ENCODE results near the gene SDS.

The SDS gene

DNA sequence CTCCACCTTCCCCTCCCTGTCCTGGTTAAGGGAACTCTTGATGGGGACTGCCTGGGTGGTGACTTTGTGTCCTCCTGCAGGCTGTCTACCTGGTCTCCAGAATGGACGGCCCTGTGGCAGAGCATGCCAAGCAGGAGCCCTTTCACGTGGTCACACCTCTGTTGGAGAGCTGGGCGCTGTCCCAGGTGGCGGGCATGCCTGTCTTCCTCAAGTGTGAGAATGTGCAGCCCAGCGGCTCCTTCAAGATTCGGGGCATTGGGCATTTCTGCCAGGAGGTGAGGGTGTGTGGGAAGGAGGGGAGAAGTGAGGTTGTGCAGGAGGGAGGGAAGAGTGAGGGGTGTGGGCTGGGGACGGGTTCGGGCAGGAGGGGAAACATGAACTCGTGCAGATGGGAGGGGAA lies 24.2 kb upstream of the SDS start:
- FAIRE-seq (no peak), DNase-seq (ENCODE audit: extremely low spot score, insufficient read length, low read depth) (no peak)

DNA sequence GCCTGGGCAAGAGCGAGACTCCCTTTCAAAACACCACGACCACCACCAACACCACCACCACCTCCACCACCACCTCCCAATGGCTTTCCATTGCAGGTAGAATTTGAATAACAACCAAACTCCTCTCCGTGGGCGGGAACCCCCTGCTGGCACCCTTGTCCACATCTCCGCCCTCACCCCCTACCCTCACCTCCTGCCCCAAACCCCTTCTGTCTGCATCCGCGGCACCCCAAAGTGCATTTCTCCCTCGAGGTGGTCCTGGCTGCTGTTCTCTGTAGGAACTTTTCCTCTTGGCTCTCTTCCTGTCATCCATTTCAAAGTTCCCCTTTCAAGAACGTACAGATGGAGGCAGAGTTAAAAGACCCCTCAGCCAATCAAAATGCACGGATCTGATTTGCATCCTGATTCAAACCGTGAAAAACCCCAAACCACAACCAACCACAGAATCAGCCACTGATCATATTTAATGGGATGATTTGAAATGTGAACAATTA lies 22.3 kb upstream of the SDS start:
- FAIRE-seq (peak; percentile 12), DNase-seq (ENCODE audit: extremely low spot score, insufficient read length, low read depth) (no peak)

DNA sequence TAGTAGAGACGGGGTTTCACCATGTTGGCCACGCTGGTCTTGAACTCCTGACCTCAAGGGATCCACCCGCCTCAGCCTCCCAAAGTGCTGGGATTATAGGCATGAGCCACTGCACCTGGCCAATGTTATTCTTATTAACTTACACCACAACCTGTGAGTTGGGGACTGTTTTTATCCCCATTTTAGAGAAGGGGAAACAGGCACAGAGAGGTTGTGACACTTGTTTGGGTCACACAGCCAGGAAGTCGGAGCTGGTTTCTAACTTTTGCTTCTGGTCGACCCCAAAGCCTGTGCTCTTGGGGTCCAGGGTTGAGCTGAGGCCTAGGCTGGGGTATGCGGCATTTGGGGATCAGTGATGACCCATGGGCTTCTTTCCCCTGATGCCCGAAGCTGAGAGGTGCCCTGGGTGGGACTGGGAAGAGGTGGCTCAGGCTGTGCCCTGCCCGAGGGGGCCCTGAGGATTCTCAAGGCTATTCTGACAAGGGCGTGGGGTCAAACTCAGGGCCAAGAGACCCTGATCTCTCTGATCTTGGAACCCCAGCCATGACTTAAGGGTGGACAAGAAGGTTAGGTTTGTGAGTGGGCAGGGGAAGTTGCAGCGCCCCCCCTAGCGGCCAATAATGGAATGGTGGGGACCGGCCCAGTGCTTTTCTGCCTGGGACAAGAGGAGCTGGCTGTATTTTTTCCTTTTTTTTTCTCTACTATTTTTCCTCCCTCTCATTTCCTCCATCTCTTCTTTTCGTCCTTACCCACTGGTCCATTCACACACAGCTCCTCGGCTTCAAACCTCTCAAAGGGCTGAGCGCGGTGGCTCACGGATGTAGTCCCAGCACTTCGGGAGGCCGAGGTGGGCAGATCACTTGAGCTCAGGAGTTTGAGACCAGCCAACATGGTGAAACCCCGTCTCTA lies 21.5 kb upstream of the SDS start:
- FAIRE-seq: peak; percentile 5

DNA sequence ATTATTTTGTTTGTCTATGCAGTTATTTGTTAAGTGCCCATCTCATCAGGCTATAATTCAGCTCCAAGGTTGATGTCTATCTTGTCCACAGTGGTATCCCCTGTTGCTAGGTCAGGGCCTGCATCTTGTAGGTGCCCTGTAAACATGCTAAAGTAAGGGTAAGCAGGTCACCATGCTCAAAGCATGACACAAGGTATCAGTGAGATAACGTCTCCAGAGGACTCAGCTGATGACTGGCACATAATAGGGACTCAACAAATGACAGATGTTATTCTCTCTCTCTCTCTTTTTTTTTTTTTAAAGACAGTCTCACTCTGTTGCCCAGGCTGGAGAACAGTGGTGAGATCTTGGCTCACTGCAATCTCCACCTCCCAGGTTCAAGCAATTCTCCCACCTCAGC lies 20.8 kb upstream of the SDS start:
- no peak for DNase-seq (ENCODE audit: extremely low spot score, insufficient read length, low read depth)
- no peak for FAIRE-seq

More for the DNA sequence above, 21.5 kb upstream of the SDS start:
- no peak for DNase-seq (ENCODE audit: extremely low spot score, insufficient read length, low read depth)

DNA sequence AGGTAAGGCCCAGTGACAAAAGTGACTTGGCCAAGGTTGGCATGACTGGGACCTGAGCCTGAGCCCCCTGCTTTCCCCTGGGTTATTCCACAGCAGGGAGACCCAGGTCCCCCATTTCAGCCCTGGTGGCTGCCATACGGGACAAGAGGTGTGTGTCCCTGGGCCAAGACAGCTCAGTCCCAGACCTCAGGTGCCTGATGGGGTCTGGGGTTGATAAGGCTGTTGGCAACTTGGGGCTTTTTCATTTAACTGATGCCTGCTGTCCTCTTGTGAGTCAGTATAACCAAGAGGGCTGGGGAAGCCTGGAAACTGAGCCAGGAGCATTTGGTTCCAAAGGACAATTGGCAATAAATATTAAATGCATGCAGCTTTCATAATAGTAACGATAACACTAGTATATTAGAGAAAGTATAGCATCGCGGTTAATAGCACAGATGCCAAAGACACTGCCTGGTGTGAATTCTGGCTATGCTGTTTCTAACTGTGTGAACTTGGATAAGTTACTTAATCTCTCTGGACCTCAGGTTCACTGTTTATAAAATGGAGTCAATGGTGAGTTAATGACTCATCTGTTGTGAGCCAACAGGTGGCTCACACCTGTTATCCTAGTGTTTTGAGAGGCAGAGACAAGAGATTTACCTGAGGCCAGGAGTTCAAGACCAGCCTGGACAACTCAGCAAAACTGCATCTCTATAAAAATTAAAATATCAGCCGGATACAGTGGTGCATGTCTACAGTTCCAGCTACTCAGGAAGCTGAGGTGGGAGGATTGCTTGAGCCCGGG lies 19.4 kb upstream of the SDS start:
- DNase-seq (ENCODE audit: extremely low spot score, insufficient read length, low read depth) (no peak), FAIRE-seq (no peak)

DNA sequence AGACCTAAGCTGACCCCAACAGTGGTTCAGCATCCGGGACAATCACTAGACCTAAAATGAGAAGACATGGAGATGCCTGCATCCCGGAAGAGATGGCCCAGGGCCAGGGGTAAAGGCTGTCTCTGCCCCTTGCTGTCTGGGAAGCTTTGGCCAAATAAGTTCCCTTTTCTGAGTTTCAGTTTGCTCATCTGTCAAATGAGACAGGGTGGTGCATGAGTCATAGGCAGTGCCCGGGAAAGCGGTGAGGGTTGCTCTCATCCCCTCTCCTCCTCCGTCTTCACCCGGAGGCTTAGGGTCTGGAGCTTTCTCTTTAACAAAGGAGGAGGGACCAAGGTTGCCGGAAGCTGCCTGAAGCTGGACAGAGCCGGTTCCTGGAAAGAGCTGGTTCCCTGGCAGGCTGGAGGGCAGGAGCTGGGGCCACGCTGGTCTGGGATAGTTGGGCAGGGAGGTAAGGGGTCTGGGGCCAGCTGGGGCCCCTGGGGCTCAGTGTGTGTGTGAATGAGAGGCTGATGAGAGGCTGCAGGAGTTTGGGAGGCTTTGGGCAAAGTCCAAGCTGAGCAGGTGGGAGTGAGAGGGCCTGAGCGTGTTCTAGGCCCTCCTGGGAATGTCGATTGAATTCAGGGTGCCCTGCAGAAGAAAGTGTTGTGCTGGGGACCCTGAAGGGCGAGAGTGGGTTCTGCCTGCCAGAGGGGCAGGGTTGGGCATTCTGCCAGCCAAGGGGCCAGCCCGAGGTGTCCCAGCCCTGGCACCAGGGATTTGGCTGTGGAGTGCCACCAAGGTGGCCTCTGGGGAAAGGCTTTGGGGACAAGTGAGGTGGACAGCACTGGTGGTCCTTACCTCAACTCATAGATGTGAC lies 18.6 kb upstream of the SDS start, which contains the start of gene SDSL:
TSS of gene SDSL (plus strand) at position 351 of the 856 bp plus-strand sequence. CDS start 5,603 bp downstream, outside the sequence.
- FAIRE-seq (peak; percentile 91), DNase-seq (ENCODE audit: extremely low spot score, insufficient read length, low read depth) (peak; percentile 49)

DNA sequence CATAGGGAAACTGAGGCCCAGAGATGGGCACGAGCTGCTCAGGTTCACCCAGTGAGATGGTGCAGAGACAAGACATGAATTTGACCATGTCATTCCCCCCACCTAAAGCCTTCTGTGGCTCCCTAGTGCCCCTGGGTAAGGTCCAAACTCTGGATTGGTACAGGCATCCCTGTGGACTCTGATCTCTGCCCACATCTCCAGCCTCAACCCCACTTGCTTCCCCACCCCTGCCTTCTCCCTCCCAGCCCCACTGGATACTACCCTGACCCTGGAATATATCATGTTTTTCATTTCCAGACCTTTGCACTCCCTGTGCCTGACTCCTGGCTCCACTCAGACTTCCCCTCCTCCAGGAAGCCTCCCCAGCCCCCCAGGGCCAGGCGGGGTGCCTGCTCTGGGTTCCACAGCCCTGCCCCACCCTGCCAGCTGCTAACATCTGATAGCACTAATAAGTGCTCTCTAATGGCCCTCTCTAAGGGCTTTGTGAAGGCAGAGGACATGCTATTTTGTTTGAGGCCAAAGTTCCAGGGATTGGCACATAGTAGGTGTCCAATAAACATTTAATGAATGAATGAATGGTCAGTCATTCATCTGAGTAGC lies 17.4 kb upstream of the SDS start:
- no peak for FAIRE-seq
- no peak for DNase-seq (ENCODE audit: extremely low spot score, insufficient read length, low read depth)

DNA sequence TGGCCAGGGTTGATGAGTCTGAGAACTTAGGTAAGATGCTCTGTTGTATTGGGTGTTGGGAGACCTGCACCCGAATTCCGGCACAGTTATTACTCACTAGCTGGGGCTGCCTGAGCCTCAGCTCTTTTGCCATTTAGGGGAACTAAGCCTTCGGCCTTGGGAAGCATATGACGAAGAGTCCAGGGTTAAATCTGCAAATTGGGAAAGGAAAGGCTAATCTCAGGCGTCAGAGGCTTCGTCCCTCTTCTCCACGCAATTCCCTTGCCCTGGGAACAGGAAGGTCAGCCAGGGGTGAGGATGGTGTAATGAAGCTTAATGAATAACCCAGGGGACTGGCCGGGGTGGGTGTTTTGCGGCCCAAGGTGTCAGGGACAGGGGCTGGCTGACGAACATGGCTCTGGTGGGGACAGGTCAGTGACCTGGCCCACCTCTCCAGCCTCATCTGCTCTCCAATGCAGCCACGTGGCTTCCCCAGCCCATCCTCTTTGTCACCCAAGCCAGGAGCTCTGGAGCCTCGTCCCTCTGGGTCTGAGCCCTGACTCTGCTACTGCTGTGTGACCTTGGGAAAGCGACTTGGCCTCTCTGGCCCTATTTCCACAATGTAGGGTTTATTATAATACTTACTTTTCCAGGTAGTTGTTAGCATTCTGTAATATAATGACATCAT lies 14.7 kb upstream of the SDS start:
- DNase-seq (ENCODE audit: extremely low spot score, insufficient read length, low read depth): no peak
- FAIRE-seq: no peak

DNA sequence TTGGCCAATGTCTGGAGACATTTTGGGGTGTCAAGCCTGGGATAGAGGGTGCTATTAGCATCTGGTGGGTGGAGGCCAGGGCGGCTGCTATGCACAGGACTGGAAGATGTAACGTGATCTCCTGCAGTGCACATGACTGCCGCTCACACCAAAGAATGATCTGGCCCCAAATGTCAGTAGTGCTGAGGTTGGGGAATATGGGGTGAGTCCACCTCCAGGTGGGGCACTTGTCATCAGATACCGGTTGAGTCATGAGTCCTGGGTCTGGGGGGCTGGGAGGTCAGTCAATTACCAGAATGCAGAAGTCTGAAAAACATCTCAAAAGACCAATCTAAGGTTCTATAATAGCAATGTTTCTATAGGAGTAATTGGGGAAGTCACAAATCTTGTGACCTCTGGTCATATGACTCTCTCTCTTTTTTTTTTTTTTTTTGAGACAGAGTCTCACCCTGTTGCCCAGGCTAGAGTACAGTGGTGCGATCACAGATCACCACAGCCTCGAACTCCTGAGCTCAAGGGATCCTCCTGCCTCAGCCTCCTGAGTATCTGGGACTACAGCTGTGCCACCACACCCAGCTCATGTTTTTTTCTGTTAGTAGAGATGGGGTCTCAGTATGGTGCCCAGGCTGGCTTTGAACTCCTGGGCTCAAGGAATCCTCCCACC lies 12.5 kb upstream of the SDS start:
- no peak for FAIRE-seq
- DNase-seq (ENCODE audit: extremely low spot score, insufficient read length, low read depth): no peak

DNA sequence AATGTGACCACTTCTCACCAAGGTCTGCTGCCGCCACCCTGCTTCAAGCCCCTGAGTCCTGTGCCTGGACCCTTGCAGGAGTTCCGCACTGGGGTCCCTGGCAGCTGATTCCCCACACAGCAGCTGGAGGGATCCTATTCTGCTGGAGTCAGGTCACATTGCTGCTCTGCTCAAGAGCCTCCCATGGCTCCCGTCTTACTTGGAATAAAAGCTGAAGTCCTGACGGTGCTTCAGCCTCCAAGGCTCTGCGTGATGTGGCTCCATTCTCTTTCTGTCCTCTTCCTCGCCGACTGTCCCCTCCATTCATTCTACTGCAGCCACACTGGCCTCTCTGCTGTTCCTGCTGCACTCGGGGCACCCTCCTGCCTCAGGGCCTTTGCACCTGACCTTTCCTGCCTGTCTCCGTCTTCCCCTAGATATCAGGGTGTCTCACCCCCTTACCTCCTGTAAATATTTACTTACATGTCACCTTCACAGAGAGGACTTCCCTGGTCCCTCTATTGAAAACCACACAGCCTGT lies 10.9 kb upstream of the SDS start:
- DNase-seq (ENCODE audit: extremely low spot score, insufficient read length, low read depth) (no peak), FAIRE-seq (no peak)

DNA sequence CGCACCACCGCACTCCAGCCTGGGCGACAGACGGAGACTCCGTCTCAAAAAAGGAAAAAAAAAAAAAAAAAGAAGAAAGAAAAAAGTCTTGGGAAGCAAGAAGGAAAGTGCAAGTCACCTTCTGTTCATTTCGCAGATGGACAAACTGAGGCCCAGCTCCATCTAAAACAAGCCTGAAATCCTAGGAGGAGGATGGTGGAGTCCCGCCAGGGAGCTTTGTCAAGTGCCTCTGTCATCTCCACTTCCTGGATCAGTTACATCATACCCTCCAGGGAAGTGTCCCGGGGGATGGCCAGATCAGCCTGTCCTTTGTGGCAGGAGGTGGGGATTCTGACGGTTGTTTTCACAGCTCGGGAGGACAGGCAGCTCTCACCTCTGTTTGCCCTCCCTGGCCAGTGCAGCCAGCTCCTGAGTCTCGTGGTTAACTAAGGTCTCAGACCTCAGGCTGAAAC lies 9.8 kb upstream of the SDS start:
- no peak for DNase-seq (ENCODE audit: extremely low spot score, insufficient read length, low read depth)
- no peak for FAIRE-seq

DNA sequence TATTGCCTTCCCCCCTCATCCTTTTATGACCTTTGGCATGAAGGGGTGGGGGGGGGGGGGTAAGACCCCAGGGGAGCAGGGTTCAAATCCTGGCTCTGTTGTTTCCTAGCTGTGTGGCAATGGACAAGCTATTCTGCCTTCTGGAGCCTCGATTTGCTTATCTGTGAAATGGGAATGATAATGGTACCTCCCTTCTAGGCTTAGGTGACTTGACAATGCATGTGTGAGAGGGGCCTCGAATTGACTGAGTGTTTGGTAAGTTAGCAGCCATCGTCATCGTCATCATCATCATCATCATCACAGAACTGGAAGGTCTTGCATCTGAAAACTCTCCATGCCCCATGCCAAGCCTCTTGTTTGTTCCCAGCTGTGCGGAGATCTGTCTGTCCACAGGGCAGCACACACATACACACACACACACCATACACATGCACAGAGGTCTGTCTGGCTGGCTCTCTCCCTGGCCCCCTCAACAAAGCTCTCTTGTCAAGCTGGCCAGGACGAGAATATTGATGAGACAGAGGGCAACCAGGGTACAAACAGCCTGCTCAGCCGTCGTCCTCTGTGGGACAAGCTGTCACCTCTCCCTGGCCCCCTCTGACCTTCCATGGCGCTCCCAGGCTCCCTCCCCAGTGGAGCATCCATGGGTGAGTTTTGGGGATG lies 5.9 kb upstream of the SDS start:
- DNase-seq (ENCODE audit: extremely low spot score, insufficient read length, low read depth) (no peak), FAIRE-seq (no peak)

DNA sequence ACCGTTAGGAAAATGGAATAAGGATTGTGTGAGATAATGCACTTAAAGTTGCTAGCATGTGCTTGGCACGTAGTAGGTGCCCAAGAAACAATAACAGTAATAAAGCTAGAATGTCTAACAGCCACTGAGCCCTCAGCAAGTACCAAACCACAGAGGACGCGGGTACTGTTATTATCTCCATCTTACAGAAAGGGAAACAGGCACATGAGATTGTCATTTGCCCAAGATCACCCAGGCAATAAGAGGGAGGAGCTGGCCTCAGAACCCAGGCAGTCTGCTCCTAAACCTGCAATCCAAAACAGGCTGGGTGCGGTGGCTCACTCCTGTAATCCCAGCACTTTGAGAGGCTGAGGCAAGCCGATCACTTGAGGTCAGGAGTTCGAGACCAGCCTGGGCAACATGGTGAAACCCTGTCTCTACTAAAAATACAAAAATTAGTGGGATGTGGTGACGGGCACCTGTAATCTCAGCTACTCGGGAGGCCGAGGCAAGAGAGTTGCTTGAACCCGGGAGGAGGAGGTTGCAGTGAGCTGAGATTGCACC lies 5.1 kb upstream of the SDS start:
- FAIRE-seq (no peak), DNase-seq (ENCODE audit: extremely low spot score, insufficient read length, low read depth) (no peak)

DNA sequence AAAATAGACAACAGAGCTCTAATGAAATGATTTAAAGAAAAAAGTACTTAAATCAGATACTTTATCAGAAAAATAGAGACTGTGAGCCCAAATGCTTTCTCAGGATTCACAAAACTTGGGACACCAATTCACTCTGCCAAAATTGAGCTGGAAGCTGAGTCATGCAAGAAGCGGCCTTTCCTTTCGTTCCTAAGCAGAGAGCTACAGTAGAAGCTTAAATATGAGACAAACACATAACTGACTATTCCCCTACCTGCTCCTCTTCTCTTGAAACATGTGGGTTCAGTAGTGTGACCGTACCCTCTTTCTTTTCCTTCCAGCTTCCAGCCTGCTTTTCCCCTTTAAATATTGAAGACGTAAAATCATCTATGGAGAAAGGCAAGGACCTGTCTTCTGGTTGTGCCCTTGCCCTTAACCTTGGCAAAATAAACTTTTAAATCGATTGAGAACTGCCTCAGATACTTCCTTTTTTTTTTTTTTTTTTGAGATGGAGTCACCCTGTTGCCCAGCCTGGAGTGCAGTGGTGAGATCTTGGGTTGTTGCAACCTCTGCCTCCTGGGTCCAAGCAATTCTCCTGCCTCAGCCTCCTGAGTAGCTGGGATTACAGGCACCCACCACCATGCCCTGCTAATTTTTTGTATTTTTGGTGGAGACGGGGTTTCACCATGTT lies 4.4 kb upstream of the SDS start:
- DNase-seq (ENCODE audit: extremely low spot score, insufficient read length, low read depth) (no peak), FAIRE-seq (no peak)

DNA sequence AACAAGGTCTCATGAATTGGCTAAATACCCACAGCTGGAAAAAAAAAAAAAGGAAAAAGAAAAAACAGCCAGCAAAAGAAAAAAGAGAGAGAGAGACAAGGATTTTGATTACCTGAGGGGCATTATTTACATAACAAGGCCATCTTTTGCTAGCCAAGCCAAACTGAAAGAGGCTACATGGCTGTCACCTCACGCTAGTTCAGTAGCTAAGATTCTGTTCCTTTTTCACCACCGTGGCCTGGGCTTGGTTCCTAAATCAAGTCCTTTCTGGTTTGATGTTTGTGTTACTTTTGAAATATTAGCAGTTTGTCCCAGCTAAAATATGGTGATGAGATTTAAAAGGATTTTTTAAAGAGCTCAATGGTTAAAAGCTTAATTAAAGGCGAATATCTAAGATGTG lies 2.0 kb upstream of the SDS start:
- peak; percentile 38 for FAIRE-seq
- DNase-seq (ENCODE audit: extremely low spot score, insufficient read length, low read depth): no peak

DNA sequence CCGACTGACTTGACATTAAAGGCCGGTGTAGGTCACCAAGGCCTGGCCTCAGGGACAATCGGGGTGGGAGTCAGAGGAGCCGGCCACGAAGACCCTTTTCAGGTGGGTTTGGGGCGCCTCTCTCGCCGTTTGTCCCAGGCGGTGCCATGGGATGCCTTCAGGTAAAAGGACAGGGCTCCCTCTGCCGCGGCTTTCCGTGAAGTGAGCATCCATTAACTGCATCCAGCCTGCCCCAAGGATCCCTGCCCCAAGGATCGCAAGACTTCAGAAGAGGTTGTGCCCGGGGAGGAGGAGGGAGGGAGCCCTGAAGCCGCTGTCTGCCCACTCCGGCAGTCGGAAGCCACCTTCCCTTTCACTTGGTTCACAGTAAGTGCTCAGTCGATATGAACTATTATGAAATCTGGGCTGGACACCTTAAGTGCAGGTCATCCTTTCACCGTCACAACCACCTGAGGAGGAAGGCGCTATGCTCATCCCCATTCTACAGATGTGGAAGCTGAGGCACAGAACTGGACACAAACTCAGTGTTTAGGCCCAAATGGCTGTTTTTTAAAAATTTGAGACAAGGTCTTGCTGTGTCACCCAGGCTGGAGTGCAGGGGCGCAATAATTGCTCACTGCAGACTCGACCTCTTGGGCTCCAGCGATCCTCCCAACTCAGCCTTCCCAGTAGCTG lies 964 bp downstream of the SDS start:
- DNase-seq (ENCODE audit: extremely low spot score, insufficient read length, low read depth) (no peak), FAIRE-seq (no peak)

Data from GM18507 (cell line).